Lower leg skin (tissue), 3 donors: Measurements from ENCODE around the gene ABCF3.

ENCODE experiments used
- POLR2A ChIP-seq, 2 donors: fragments of 450-650 bp; IDR thresholded peaks; one replicate each; pipeline ENCODE4 v1.6.1; 2016 to 2017; ENCODE audit warnings: antibody characterized with exemption in 2 of 2, mild to moderate bottlenecking in 1 of 2, moderate library complexity in 1 of 2
- TF ChIP-seq, protein P1 (sequence below), 3 donors: fragments of 450-650 bp; IDR thresholded peaks; one replicate each; pipeline ENCODE4 v1.5.1; 2016; ENCODE audit warnings: antibody characterized with exemption in 3 of 3, mild to moderate bottlenecking in 3 of 3, moderate library complexity in 2 of 3

DNA sequence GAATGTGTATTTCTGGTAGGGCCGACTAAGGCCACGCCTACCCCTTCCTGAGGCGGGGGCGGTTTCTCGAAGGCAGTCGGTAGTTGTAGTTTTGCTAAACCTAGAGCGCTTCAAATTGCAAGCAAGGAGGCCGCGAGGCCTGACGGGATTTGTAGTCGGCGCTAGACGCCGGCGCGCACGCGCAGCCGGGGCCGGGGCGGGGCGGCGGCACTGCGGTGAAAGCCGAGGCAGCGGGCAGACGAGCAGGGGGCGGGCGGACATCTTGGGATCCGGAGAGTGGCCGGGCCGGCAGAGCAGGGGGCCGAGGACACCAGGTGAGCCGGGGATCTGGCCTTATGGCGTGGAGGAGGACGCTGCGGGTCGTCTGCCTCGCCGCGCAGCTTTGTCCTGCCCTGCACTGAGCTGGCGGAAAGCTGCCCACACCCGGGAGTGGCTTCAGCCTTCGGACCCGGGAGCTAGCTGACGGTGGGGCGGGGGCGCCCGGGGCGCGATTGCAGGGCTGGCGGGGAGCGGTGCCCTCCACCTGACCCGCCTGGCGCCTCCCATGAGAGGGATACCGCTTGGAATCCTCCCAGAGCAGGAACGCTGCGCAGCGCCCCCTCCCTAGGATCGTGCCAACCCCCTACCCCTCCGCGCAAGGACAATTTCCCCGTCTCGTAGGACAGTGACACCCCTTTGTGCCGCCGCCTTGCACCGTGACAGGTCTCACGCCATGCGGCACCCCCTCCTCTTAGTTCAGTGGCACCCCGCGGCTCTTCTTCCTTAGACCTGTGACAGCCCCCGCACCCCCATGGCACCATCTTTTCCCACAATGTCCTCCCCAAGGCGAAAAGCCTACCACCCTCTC, 11.1 kb upstream of the ABCF3 start, which contains the start of gene AP2M1:
- peak in 1 of 2 donors; percentile 40 for TF ChIP-seq POLR2A (IDR thresholded peaks at IDR 0.05)
- TF ChIP-seq, protein P1, sequence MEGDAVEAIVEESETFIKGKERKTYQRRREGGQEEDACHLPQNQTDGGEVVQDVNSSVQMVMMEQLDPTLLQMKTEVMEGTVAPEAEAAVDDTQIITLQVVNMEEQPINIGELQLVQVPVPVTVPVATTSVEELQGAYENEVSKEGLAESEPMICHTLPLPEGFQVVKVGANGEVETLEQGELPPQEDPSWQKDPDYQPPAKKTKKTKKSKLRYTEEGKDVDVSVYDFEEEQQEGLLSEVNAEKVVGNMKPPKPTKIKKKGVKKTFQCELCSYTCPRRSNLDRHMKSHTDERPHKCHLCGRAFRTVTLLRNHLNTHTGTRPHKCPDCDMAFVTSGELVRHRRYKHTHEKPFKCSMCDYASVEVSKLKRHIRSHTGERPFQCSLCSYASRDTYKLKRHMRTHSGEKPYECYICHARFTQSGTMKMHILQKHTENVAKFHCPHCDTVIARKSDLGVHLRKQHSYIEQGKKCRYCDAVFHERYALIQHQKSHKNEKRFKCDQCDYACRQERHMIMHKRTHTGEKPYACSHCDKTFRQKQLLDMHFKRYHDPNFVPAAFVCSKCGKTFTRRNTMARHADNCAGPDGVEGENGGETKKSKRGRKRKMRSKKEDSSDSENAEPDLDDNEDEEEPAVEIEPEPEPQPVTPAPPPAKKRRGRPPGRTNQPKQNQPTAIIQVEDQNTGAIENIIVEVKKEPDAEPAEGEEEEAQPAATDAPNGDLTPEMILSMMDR (IDR thresholded peaks at IDR 0.05), result no peak
